Kidney capillary endothelial cell (primary cell): ENCODE results near the gene CCDC7.
"Not testable (repeated sequence)": the region's sequence is repeated elsewhere in the genome, so short reads cannot be mapped to it uniquely, and the experiment has no call there.

ENCODE experiments used
- DNase-seq: peaks from one replicate; pipeline ENCODE4 v3.0.0-alpha.2; 2018; ENCODE audit warnings: low spot score

Gene CCDC7

DNA sequence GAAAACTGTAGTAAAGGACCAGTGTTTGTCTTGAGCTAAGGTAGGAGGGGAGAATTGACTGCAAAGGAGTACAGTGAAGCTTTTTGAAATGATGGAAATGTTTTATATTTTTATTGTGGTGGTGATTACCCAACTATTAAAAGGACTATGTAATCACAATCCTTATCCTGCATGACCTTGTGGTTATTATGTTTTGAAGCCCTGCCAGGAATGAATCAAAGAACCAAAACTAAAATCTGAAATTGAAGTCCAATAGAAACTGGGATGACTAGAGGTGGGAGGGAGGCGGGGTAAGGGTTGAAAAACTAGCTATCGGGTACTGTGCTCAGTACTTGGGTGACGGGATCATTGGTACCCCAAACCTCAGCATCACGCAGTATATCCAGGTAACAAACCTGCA is 8.2 kb downstream of the CCDC7 start:
- DNase-seq, result no peak

DNA sequence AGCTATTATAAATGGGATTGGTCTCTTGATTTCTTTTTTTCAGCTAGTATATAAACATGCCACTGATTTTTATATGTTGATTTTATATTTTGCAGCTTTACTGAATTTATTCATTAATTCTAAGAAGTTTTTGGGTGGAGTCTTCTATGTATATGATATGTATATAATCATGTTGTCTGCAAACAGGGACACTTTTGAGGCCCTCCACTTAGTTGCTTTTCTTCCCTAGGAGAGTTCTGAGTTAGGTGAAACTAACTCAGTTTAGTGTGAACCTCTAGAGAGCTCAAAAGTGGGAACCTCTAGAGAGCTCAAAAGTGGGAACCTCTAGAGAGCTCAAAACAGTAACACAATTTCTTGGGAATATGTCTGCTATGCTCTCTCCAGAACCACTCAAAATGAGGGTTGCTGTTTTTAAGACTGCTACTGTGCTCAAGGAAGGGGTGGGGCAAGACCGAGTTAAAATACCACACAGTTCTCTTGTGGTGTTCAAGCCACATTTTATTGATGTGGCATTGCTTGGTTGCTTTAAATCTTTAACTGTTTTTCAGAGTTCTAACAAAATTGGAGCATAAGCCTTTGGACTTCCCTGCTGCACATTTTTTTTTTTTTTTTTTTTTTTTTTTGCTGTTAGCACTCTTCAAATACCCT is 13.2 kb downstream of the CCDC7 start:
- DNase-seq, result no peak

DNA sequence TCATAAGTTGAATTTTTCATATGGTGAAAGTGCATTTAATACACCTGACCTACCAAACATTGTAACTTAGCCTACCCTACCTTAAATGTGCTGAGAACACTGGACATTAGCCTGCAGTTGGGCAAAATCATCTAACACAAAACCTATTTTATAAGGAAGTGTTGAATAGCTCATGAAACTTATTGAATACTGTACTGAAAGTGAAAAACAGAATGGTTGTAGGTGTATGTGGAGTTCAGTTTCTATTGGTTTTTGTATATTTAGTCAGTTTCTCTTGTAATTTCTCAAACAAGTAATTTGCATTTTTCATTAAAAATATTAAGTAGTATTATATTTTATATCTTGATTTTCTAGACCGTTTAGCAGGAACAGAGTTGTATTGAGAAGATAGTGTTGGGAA is 15.3 kb downstream of the CCDC7 start:
- no peak for DNase-seq

DNA sequence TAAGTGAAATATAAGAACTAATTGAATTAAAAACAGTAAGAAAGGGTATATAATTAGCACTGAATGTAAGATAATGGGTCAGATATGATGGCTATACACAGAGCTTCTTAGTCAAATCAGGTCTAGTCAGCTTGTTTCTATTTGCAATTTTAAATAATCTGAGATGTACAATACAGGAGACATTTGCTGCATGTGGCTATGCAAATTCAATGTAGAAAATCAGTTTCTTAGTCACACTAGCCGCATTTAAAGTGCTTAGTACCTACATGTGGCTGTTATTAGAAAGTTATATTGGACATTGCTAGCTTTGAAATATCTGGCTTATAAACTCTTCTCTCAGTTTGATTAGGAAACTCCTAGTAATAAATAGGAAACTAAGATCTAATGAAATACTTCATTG is 25.3 kb downstream of the CCDC7 start:
- DNase-seq, result no peak

DNA sequence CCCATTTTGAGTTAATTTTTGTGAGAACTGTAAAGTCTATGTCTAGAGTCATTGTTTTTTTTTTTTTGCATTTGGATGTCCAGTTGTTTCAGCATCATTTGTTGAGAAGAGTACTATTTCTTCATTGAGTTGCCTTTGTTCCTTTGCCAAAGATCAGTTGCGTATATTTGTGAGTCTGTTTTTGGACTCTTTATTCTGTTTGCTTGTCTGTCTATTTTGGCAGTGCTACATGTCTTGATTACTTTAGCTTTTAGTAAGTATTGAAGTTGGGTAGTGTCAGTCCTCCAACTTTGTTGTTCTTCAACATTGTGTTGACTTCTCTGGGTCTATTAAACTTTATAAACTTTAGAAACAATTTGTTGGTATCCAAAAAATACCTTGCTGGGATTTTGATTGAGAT is 31.6 kb downstream of the CCDC7 start:
- DNase-seq, result no peak

DNA sequence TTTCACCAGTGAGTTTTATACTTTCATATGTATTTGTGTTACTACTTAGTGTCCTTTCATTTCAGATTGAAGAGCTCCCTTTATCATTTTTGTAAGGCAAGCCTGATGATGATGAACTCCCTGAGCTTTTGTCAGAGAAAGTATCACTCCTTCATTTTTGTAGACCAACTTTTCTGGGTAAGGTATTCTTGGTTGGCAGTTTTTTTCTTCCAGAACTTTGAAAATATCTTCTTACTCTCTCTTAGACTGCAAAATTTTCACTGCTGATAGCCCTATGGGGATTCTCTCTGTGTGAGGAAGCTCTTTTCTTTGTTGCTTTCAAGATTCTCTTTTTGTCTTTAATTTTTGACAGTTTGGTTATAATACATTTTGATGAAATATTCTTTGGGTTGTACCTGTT is 35.7 kb downstream of the CCDC7 start:
- DNase-seq, result no peak

DNA sequence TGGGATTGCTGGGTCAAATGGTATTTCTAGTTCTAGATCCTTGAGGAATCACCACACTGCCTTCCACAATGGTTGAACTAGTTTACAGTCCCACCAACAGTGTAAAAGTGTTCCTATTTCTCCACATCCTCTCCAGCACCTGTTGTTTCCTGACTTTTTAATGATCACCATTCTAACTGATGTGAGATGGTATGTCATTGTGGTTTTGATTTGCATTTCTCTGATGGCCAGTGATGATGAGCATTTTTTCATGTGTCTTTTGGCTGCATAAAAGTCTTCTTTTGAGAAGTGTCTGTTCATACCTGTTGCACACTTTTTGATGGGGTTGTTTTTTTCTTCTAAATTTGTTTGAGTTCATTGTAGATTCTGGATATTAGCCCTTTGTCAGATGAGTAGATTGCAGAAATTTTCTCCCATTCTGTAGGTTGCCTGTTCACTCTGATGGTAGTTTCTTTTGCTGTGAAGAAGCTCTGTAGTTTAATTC is 37.1 kb downstream of the CCDC7 start:
- DNase-seq, result not testable (repeated sequence)

DNA sequence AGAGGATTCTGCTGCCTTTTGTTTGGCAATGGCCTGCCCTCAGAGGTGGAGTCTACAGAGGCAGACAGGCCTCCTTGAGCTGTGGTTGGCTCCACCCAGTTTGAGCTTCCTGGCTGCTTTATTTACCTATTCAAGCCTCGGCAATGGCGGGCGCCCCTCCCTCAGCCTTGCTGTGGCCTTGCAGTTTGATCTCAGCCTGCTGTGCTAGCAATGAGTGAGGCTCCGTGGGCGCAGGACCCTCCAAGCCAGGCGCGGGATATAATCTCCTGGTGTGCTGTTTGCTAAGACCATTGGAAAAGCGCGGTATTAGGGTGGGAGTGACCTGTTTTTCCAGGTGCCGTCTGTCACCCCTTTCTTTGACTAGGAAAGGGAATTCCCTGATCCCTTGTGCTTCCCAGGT is 42.1 kb downstream of the CCDC7 start:
- not testable (repeated sequence) for DNase-seq

DNA sequence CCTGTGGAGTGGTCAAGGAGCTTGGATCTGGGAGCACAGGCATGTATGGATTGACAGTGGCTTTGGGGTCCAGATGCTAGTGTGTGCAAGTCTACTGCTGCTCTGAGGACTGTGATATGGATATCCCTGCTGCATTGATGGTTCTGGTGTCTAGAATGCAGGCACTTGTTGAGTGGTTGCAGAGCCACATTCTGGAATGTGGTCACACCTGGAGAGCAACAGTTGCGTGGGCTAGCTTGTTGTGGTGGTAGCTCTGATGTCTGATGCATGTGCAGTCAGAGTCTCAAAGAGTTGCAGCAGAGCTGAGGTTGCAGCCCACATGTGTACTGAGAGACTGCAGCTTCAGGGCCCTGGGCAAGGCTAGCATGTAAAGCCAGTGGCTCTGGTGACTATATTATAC is 43.2 kb downstream of the CCDC7 start:
- DNase-seq, result no peak

DNA sequence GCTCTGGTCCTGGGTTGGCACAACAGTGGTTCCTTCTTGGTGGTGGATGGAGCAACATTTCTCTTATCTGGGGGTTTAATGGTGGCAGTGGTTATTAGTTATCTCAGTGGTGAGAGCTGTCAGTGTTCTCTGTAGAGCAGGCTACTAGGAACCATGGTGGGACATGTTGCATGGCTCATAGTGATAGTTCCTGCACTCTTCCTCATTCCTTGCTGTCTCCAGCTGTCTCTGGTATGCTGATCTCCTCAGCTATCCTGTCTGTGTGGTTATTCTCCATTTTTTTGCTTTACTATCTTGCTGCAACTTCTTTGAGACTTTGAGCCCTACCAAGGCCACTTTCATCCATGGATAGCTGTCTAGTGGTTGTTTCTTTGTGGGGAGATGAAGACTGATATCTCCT is 44.0 kb downstream of the CCDC7 start:
- DNase-seq, result no peak

DNA sequence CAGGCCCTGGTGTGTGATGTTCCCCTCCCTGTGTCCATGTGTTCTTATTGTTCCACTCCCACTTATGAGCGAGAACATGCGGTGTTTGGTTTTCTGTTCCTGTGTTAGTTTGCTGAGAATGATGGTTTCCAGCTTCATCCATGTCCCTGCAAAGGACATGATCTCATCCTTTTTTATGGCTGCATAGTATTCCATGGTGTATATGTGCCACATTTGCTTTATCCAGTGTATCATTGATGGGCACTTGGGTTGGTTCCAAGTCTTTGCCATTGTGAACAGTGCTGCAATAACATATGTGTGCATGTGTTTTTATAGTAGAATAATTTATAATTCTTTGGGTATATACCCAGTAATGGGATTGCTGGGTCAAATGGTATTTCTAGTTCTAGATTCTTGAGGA is 48.6 kb downstream of the CCDC7 start:
- not testable (repeated sequence) for DNase-seq

DNA sequence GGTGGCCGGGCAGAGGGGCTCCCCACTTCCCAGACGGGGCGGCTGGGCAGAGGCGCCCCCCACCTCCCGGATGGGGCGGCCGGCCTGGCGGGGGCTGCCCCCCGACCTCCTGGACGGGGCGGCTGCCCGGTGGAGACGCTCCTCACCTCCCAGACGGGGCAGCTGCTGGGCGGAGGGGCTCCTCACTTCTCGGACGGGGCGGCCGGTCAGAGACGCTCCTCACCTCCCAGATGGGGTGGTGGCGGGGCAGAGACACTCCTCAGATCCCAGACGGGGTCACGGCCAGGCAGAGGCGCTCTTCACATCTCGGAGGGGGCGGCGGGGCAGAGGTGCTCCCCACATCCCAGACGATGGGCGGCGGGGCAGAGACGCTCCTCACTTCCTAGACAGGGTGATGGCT is 54.2 kb downstream of the CCDC7 start:
- DNase-seq, result not testable (repeated sequence)

DNA sequence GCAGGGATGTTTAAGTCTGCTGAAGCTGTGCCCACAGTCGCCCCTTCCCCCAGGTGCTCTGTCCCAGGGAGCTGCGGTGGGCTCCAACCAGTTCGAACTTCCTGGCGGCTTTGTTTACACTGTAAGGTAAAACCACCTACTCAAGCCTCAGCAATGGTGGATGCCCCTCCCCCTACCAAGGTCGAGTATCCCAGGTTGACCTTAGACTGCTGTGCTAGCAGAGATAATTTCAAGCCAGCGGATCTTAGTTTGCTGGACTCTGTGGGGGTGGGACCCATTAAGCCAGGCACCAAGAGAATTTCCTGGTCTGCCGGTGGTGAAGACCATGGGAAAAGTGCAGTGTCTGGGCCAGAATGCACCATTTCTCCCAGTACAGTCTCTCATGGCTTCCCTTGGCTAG is 56.0 kb downstream of the CCDC7 start:
- DNase-seq, result no peak

DNA sequence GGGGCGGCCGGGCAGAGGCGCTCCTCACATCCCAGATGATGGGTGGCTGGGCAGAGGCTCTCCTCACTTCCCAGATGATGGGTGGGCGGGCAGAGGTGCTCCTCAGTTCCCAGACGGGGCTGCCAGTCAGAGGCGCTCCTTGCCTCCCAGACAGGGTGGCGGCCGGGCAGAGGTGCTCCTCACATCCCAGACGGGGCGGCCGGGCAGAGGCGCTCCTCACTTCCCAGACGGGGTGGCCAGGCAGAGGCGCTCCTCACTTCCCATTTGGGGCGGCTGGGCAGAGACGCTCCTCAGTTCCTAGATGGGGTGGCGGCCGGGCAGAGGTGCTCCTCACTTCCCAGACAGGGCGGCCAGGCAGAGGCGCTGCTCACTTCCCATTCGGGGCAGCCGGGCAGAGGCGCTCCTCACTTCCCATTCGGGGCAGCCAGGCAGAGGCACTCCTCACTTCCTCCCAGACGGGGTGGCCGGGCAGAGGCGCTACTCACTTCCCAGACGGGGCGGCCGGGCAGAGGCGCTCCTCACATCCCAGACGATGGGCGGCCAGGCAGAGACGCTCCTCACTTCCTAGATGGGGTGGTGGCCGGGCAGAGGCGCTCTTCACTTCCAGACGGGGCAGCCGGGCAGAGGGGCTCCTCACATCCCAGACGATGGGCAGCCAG is 60.0 kb downstream of the CCDC7 start:
- DNase-seq, result not testable (repeated sequence)

DNA sequence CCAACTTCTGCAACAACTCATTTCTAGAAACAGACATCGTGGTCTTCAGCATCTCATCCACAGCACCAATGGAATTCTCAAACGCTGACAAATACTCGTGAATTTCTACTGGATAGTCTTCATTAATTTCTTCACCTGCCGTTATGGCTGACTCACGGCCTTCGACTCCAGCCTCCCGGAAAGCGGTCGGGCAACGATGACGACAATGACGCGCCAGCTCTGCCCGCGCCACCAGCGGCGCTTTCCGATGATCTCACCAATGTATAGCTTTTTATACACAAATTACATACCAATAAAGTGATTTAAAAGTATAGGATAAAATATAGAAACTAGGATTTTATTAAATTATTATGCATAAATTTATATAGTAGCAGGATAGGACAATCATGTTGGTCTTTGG is 65.7 kb downstream of the CCDC7 start:
- no peak for DNase-seq

DNA sequence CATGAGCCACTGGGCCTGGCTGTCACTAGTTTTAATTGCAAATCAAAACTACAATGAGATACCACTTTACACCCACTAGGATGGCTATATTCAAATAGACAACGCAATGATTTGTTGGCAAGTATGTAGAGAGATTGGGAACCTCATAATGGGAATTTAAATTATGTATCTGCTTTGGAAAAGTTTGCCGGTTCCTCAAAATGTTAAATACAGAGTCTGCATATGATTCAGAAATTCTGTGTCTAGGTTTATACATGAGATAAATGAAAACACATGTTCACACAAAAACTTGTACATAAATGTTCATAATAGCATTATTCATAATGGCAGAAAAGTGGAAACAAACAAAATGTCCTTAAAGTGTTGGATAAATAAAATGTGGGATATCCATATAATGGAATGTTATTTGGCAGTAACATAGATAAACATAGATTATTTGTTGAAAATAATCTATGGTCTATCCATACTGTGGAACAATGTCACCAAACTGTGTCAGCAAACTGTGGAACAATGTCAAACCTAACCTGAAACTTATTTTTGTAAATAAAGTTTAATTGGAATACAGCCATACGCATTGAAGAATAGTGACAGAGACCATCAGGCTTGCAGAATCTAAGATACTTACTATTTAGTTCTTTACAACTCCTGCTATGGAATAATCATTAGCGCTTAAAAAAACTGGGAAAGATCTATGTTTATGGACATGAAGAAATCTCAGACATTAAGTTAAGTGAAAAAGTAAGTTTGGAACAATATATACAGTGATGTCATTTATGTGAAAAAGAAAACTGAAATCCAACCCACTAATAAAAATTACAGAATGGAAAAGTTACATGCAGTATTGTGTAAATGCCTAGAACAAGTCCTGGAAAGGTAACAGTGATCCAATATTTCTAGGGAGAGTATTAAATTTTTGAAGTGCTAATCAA is 70.9 kb downstream of the CCDC7 start:
- DNase-seq, result no peak

DNA sequence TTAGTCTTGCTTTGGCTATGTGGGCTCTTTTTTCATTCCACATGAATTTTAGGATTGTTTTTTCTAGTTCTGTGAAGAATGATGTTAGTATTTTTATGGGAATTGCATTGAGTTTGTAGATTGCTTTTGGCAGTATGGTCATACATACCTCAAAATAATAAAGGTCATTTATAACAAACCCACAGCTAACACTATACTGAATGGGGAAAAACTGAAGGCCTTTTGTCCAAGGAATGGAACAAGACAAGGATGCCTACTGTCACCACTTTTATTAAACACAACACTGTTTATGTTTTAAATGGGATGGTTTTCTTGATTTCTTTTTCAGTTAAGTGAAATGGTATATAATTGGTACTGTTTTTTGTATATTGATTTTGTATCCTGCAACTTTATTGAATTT is 84.3 kb downstream of the CCDC7 start:
- DNase-seq, result no peak

DNA sequence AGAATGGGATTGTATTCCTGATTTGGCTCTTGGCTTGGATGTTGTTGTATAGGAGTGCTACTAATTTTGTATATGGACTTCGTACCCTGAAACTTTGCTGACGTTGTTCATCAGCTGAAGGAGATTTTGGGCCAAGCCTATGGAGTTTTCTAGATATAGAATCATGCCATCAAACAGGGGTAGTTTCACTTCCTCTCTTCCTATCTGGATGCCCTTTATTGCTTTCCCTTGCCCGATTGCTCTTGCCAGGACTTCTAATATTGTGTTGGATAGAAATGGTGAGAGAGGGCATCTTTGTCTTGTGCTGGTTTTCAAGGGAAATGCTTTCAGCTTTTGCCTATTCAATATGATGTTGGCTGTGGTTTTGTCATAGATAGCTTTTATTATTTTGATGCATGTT is 92.3 kb downstream of the CCDC7 start:
- DNase-seq, result no peak

DNA sequence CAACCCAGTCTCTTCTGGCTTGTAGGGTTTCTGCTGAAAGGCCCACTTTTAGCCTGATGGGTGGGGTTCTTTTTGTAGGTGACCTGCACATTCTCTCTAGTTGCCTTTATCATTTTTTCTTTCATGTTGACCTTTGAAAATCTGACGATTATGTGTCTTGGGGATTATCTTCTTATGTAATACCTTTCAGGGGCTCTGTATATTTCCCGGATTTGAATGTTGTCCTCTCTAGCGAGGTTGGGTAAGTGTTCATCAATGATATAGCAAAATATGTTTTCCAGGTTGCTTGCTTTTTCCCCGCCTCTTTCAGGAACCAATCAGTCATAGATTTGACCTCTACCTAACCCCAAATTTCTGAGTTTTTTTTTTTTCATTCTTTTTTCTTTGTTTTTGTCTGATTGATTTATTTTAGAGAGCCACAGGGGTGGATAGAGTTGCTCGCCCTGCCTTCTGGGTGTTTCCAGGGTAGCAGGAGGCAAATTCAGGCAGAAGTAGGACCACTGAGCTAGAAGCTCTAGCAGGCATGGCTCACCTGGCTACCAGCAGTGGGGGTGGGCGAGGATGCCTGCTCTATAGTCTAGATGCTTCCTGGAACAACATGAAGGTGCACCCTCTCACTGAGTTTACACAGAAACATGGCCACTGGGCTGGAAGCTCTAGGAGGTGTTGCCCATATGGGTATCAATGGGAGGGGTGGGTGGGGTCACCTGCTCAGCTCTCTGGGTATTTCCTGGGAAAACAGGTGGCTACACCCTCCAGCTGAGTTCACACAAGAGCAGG is 94.9 kb downstream of the CCDC7 start:
- no peak for DNase-seq

DNA sequence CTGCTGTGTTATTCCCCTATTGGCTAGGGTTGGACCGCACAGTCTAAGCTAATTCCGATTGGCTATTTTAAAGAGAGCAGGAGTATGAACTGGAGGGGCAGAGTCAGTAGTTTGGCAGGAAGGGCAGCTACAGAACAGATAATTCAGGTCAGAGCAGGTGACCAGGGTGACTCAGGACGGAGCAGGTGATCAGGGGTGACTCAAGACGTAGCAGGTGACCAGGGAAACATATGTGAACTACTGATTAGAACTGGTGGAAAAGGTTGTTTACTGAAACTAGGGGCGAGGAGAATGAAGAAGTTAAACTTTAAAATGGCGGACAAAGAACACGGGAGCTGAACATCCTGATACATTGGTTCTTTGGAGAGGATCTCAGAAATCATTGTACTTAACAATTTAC is 102.3 kb downstream of the CCDC7 start:
- no peak for DNase-seq

DNA sequence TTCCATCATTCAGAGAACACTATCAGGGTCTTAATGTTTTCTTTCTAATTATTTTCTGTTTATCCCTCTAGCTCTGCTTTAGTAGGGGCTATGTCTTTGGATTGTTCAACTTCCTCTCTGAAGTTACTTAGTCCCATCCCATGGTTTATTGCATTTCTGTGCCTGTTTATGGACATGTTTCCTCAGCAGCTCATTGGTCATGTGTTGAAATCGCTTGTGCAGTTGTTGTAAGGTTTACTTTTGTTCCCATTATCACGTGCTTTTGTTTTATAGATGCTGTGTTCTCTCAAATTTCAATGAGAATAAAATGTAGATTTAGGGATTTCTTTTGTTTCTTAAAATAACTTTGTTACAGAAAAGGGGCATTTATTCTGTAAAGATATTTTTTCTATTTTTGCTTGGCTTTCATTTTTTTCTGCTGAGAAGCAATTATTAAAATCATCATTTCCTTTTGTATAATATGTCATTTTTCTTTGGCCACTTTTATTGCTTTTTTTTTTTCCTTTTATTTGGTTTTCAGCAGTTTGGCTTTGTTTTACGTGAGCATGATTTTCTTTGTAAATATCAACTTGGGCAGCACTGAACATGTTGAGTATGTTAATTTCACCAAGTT is 110.9 kb downstream of the CCDC7 start:
- DNase-seq, result no peak

DNA sequence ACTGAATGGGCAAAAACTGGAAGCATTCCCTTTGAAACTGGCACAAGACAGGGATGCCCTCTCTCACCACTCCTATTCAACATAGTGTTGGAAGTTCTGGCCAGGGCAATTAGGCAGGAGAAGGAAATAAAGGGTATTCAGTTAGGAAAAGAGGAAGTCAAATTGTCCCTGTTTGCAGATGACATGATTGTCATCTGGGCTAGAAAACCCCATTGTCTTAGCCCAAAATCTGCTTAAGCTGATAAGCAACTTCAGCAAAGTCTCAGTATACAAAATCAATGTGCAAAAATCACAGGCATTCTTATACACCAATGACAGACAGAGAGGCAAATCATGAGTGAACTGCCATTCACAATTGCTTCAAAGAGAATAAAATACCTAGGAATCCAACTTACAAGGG is 116.8 kb downstream of the CCDC7 start:
- DNase-seq, result not testable (repeated sequence)
